Endothelial cell of umbilical vein (primary cell): ENCODE results near the gene GPRIN2. TPM values are rescaled to one million over a fixed set of nuclear protein-coding genes. Genes with fewer than 3 reads are reported as not detected.

ENCODE experiments used
- BruUV-seq: library from RNA; stranded (reverse); fragments of 400-500 nt; replicated peaks from 2 replicates; lab custom pipeline; 2021; lab: Mats Ljungman, UMichigan
- CTCF ChIA-PET: fragments of 300-600, 350-600 bp; sonication (Branson Sonifier 250); formaldehyde crosslinking; loops from one replicate; lab custom pipeline; 2021; ENCODE audit warnings: antibody characterized with exemption, inconsistent platforms; lab: Charles Lee
- POLR2A ChIA-PET: fragments of 300-600, 350-600 bp; sonication (Branson Sonifier 250); formaldehyde crosslinking; loops from one replicate; lab custom pipeline; 2021; ENCODE audit warnings: antibody characterized with exemption, inconsistent platforms; lab: Charles Lee
- DNase-seq: peaks from one replicate; pipeline ENCODE4 v3.0.0-alpha.2; 2011; ENCODE audit warnings: low read depth, low spot score
- FAIRE-seq: peaks from 2 replicates; lab custom pipeline; 2011; peaks lifted over from hg19 to GRCh38; lab: Jason Lieb, UNC
- H2AFZ ChIP-seq: 2 replicates; pipeline ENCODE4 v1.6.0; 2012; ENCODE audit warnings: low read depth, low read length, control low read depth, inconsistent platforms
- H3K27ac ChIP-seq: 2 replicates; pipeline ENCODE4 v1.5.1; 2011; ENCODE audit warnings: low read depth, mild to moderate bottlenecking, control low read depth, low read length, moderate library complexity; ENCODE audit not compliant: insufficient read depth
- H3K27me3 ChIP-seq, 2 experiments: 2 replicates each; pipeline versions ENCODE4 v1.6.0 to v1.6.1; 2011; ENCODE audit warnings: low read length in 2 of 2, mixed read lengths in 1 of 2; ENCODE audit not compliant: control insufficient read depth in 2 of 2, insufficient read depth in 2 of 2
- H3K36me3 ChIP-seq, 2 experiments: 2 replicates in 1 of 2; 3 replicates in 1 of 2; pipeline ENCODE4 v1.5.1; 2011; ENCODE audit warnings: low read length in 2 of 2, mild to moderate bottlenecking in 1 of 2, moderate library complexity in 1 of 2; ENCODE audit not compliant: control insufficient read depth in 2 of 2, insufficient read depth in 2 of 2; ENCODE audit errors: extremely low read depth in 1 of 2
- H3K4me1 ChIP-seq: 3 replicates; pipeline ENCODE4 v1.5.1; 2011; ENCODE audit warnings: mild to moderate bottlenecking, low read length; ENCODE audit not compliant: control insufficient read depth, insufficient read depth; ENCODE audit errors: extremely low read depth
- H3K4me2 ChIP-seq: 2 replicates; pipeline ENCODE4 v1.6.1; 2011; ENCODE audit warnings: low read length, control low read depth, mixed read lengths; ENCODE audit not compliant: insufficient read depth
- H3K4me3 ChIP-seq, 3 experiments: fragments of 200-600 bp in 1 of 3; sonication (generic), shearing (Covaris generic) in 1 of 3; replicated peaks in 1 of 3; 2 replicates each; pipeline ENCODE4 v1.5.1; 2011 to 2016; ENCODE audit warnings: control low read depth in 3 of 3, low read length in 3 of 3, mild to moderate bottlenecking in 2 of 3, inconsistent platforms in 1 of 3, low read depth in 1 of 3, moderate library complexity in 1 of 3; ENCODE audit not compliant: insufficient read depth in 1 of 3
- H3K79me2 ChIP-seq: 2 replicates; pipeline ENCODE4 v1.6.0; 2012; ENCODE audit warnings: low read length, inconsistent platforms; ENCODE audit not compliant: control insufficient read depth, insufficient read depth
- H3K9ac ChIP-seq: replicated peaks from 2 replicates; pipeline ENCODE3; 2011; ENCODE audit warnings: low read length, control low read depth; ENCODE audit not compliant: insufficient read depth; ENCODE audit errors: extremely low read depth
- H3K9me1 ChIP-seq: replicated peaks from 3 replicates; pipeline ENCODE4 v1.6.0; 2011; ENCODE audit warnings: mild to moderate bottlenecking, low read length; ENCODE audit not compliant: control insufficient read depth, insufficient read depth; ENCODE audit errors: extremely low read depth
- H3K9me3 ChIP-seq: replicated peaks from 2 replicates; pipeline ENCODE4 v1.5.1; 2012; ENCODE audit warnings: low read length, inconsistent platforms; ENCODE audit not compliant: control insufficient read depth, insufficient read depth
- H4K20me1 ChIP-seq: replicated peaks from 2 replicates; pipeline ENCODE3; 2011; ENCODE audit warnings: mild to moderate bottlenecking, low read length; ENCODE audit not compliant: control insufficient read depth, insufficient read depth; ENCODE audit errors: extremely low read depth
- EZH2 ChIP-seq: IDR thresholded peaks from 2 replicates; pipeline ENCODE4 v1.6.1; 2012; ENCODE audit warnings: borderline replicate concordance, low read depth, mild to moderate bottlenecking, moderate library complexity, low read length, inconsistent platforms; ENCODE audit not compliant: severe bottlenecking
- FOS ChIP-seq: IDR thresholded peaks from 2 replicates; pipeline ENCODE4 v1.6.1; 2011; ENCODE audit warnings: mild to moderate bottlenecking, low read length, moderate library complexity, borderline replicate concordance; ENCODE audit not compliant: insufficient read depth
- GATA2 ChIP-seq: IDR thresholded peaks from 2 replicates; pipeline ENCODE4 v1.7.0; 2011; ENCODE audit warnings: low read depth, mild to moderate bottlenecking, moderate library complexity, mixed read lengths, low read length; ENCODE audit not compliant: insufficient read length, insufficient read depth
- JUN ChIP-seq: IDR thresholded peaks from 2 replicates; pipeline ENCODE4 v1.6.1; 2011; ENCODE audit warnings: borderline replicate concordance, low read depth; ENCODE audit not compliant: insufficient read length, insufficient read depth
- MAX ChIP-seq: IDR thresholded peaks from 2 replicates; pipeline ENCODE4 v1.6.1; 2011; ENCODE audit not compliant: insufficient read depth, insufficient read length
- MYC ChIP-seq: IDR thresholded peaks from one replicate; pipeline ENCODE4 v1.6.1; 2011; ENCODE audit warnings: mild to moderate bottlenecking, low read depth, low read length
- POLR2A ChIP-seq: IDR thresholded peaks from 2 replicates; pipeline ENCODE4 v1.6.1; 2012; ENCODE audit warnings: low read depth, mild to moderate bottlenecking, control low read depth, low read length
- POLR2AphosphoS5 ChIP-seq: IDR thresholded peaks from 2 replicates; pipeline ENCODE4 v1.6.1; 2012; ENCODE audit warnings: low read depth, mild to moderate bottlenecking, control low read depth, low read length, moderate library complexity; ENCODE audit not compliant: insufficient read depth
- dilution Hi-C: fragments of 300-500 bp; cut with MboI; formaldehyde crosslinking; loops from one replicate; pipeline ENCODE4 v1.15.0; 2019; ENCODE audit warnings: low sequenced_read_pairs; ENCODE audit not compliant: extremely low pct_ligation_motif_present
- intact Hi-C: fragments of 100-400 bp; cut with micrococcal nuclease; formaldehyde crosslinking; loops from one replicate; pipeline ENCODE4 v1.10.0; 2022
- polyA plus RNA-seq, 4 experiments: library from polyadenylated mRNA; depleted of rRNA in 3 of 4; stranded (reverse) in 3 of 4; unstranded in 1 of 4; fragments of >200 nt; gene quantifications; 2 replicates each; pipeline versions ENCODE4 v1.2.1 to v1.2.3, GENCODE V29; 2011 to 2012; ENCODE audit warnings: missing spikeins in 1 of 4
- total RNA-seq: library from RNA; stranded (reverse); gene quantifications from 2 replicates; pipeline ENCODE4 v1.2.3, GENCODE V29; 2021
- TF ChIP-seq, protein P1 (sequence below), 2 donors: IDR thresholded peaks; 1 replicate in 1 of 2; 2 replicates in 1 of 2; pipeline ENCODE4 v1.5.1; 2011; ENCODE audit warnings: low read length in 2 of 2, mild to moderate bottlenecking in 2 of 2, moderate library complexity in 2 of 2, control low read depth in 1 of 2, inconsistent platforms in 1 of 2, low read depth in 1 of 2; ENCODE audit not compliant: insufficient read depth in 1 of 2; ENCODE audit errors: extremely low read depth in 1 of 2

The GPRIN2 gene
- total and polyA plus RNA-seq, 2 donors (not counting 3 experiments of a cell fraction or from before 2014, with no cell fraction given), result not detected

DNA sequence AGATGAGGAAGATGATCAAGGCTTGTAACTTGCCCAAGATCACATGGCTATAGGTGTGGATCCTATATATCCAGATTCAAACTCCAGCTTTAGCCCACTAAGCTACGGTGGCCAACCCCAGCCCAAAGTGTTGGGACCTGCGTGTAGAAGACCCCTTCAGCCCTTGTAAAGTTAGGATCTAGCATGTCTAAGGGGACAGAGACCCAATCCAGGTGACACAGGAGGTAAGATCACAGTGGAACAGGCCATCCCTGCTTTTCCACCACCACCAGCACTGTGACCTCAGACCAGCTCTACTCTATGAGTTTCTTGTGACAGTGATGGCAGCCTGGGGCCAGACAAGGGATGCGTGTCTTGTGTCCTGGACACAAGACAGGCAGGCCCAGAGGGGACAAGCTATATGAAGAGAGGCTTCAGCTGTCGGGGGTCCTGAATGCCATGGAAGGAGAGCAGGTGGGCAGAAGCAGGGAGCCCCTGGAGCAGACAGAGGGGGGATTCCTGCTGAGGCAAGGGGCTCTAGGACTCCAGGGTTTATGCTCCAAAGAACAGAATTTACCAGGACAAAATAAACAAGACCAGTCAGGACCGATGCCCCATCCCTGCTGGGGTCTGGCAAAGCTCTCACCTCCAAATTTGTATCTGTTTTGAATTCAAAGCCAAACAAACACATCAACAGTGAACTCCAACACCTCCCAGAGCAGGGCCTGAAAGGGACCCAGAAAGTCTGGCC is 10.4 kb downstream of the GPRIN2 start:
- H3K4me2 ChIP-seq, result no peak overlapping the region

More for the DNA sequence above, 10.4 kb downstream of the GPRIN2 start:
- Histone ChIP-seq H2AFZ (no peak overlapping the region), H3K4me3 (no peak overlapping the region), H3K4me1 (no peaks in the 10 kb centered on the region), H3K79me2 (no peaks in the 10 kb centered on the region), H3K36me3 (no peaks in the 10 kb centered on the region), H3K27me3 (no peaks in the 10 kb centered on the region), H3K9me3 (no peaks in the 10 kb centered on the region), H4K20me1 (no peaks in the 10 kb centered on the region), H3K9me1 (no peaks in the 10 kb centered on the region), H3K27ac (no peak overlapping the region), H3K9ac (no peak overlapping the region)
- CTCF ChIA-PET, result interaction anchor here (3.1 kb wide), 1 partner anchor 7 kb away, joined by 14 read pairs; no protein-coding TSS in a partner anchor
- POLR2A ChIA-PET, result no interaction called here
- no peak for TF ChIP-seq POLR2A
- TF ChIP-seq POLR2AphosphoS5, result no peak
- TF ChIP-seq JUN, result no peak
- TF ChIP-seq, protein P1, sequence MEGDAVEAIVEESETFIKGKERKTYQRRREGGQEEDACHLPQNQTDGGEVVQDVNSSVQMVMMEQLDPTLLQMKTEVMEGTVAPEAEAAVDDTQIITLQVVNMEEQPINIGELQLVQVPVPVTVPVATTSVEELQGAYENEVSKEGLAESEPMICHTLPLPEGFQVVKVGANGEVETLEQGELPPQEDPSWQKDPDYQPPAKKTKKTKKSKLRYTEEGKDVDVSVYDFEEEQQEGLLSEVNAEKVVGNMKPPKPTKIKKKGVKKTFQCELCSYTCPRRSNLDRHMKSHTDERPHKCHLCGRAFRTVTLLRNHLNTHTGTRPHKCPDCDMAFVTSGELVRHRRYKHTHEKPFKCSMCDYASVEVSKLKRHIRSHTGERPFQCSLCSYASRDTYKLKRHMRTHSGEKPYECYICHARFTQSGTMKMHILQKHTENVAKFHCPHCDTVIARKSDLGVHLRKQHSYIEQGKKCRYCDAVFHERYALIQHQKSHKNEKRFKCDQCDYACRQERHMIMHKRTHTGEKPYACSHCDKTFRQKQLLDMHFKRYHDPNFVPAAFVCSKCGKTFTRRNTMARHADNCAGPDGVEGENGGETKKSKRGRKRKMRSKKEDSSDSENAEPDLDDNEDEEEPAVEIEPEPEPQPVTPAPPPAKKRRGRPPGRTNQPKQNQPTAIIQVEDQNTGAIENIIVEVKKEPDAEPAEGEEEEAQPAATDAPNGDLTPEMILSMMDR (IDR thresholded peaks at IDR 0.05; ENCODE audit: extremely low read depth in 1 of 2, insufficient read depth in 1 of 2, low read depth in 1 of 2, low read length in 2 of 2), result no peak
- no peak for TF ChIP-seq EZH2
- TF ChIP-seq FOS, result no peak
- TF ChIP-seq GATA2, result no peak
- TF ChIP-seq MYC, result no peak
- TF ChIP-seq MAX, result no peak
- no TSS peak for BruUV-seq
- no peak for FAIRE-seq
- DNase-seq, result no peak
- intact Hi-C loops, result loop anchor here (1.0 to 2.0 kb wide), 2 partner anchors 12 to 15 kb away; no protein-coding TSS in a partner anchor
- dilution Hi-C loops, result no loop called here
